GM23338 (cell line): ENCODE data around the gene CD244. TPM values are rescaled to one million over a fixed set of nuclear protein-coding genes. Genes with fewer than 3 reads are reported as not detected.

Source experiments
- ATAC-seq: fragments of 200-7000 bp; cut with Tn5 transposase; 3 replicates; pipeline ENCODE4 v1.9.1; 2020
- DNase-seq: peaks from one replicate; pipeline ENCODE4 v3.0.0-alpha.2; 2015; ENCODE audit warnings: low spot score
- H2AFZ ChIP-seq: fragments of 200-600 bp; sonication (generic); 2 replicates; pipeline ENCODE4 v1.8.0; 2016; ENCODE audit warnings: antibody characterized with exemption, mild to moderate bottlenecking, moderate library complexity
- H3F3A ChIP-seq: fragments of 200-600 bp; sonication (generic); replicated peaks from 2 replicates; pipeline ENCODE4 v1.8.0; 2017; ENCODE audit warnings: antibody characterized with exemption, mixed run types, low read depth
- H3K27ac ChIP-seq: fragments of 200-600 bp; sonication (generic); 2 replicates; pipeline ENCODE4 v1.6.1; 2016; ENCODE audit warnings: low read depth
- H3K27me3 ChIP-seq: fragments of 200-600 bp; sonication (generic); 2 replicates; pipeline ENCODE4 v1.8.0; 2016; ENCODE audit warnings: mild to moderate bottlenecking, mixed run types, moderate library complexity; ENCODE audit not compliant: insufficient read depth
- H3K36me3 ChIP-seq: fragments of 200-600 bp; sonication (generic); 2 replicates; pipeline ENCODE4 v1.8.0; 2016; ENCODE audit warnings: mild to moderate bottlenecking; ENCODE audit not compliant: insufficient read depth
- H3K4me1 ChIP-seq: fragments of 200-600 bp; sonication (generic); 2 replicates; pipeline ENCODE4 v1.8.0; 2016; ENCODE audit warnings: mild to moderate bottlenecking, moderate library complexity; ENCODE audit not compliant: insufficient read depth
- H3K4me2 ChIP-seq: fragments of 200-600 bp; sonication (generic); 2 replicates; pipeline ENCODE4 v1.7.1; 2017; ENCODE audit warnings: mixed run types
- H3K4me3 ChIP-seq: fragments of 200-600 bp; sonication (generic); 2 replicates; pipeline ENCODE4 v1.6.1; 2016; ENCODE audit warnings: mixed run types
- H3K79me2 ChIP-seq: fragments of 200-600 bp; sonication (generic); replicated peaks from 2 replicates; pipeline ENCODE4 v1.8.0; 2017; ENCODE audit warnings: mild to moderate bottlenecking; ENCODE audit not compliant: insufficient read depth
- H3K9me2 ChIP-seq: fragments of 200-600 bp; sonication (generic); 2 replicates; pipeline ENCODE4 v1.8.0; 2017; ENCODE audit not compliant: insufficient read depth
- H4K20me1 ChIP-seq: fragments of 200-600 bp; sonication (generic); replicated peaks from 2 replicates; pipeline ENCODE4 v1.8.0; 2017; ENCODE audit warnings: mild to moderate bottlenecking; ENCODE audit not compliant: insufficient read depth
- H3K27ac Mint-ChIP-seq: 2 replicates; pipeline ENCODE4 v1.8.0; 2020; ENCODE audit warnings: inconsistent platforms, mild to moderate bottlenecking, moderate library complexity, mixed read lengths
- H3K27me3 Mint-ChIP-seq: 3 replicates; pipeline ENCODE4 v1.8.0; 2022; ENCODE audit warnings: low read depth, mild to moderate bottlenecking, moderate library complexity, mixed read lengths, inconsistent platforms; ENCODE audit not compliant: insufficient read depth, poor library complexity
- H3K36me3 Mint-ChIP-seq: 3 replicates; pipeline ENCODE4 v1.8.0; 2021; ENCODE audit warnings: low read depth, mild to moderate bottlenecking, inconsistent platforms, moderate library complexity, mixed read lengths
- H3K4me1 Mint-ChIP-seq: 3 replicates; pipeline ENCODE4 v1.8.0; 2020; ENCODE audit warnings: mild to moderate bottlenecking, inconsistent platforms, mixed read lengths
- H3K4me3 Mint-ChIP-seq: 3 replicates; pipeline ENCODE4 v1.8.0; 2021; ENCODE audit warnings: moderate library complexity, mild to moderate bottlenecking, inconsistent platforms, mixed read lengths
- H3K9me3 Mint-ChIP-seq: 3 replicates; pipeline ENCODE4 v1.8.0; 2020; ENCODE audit warnings: moderate library complexity, mild to moderate bottlenecking, inconsistent platforms, mixed read lengths
- CREB1 ChIP-seq: fragments of 250-450 bp; sonication (Bioruptor Pico); IDR thresholded peaks from 2 replicates; pipeline ENCODE4 v1.5.0; 2020; ENCODE audit warnings: low read depth, mild to moderate bottlenecking, moderate library complexity
- CTCF ChIP-seq, 2 experiments: fragments of 200-600 bp in 1 of 2; sonication (generic) in 1 of 2; conservative IDR thresholded peaks; 2 replicates each; pipeline versions ENCODE4 v1.5.1 to v1.6.1; 2016 to 2017; ENCODE audit warnings: antibody characterized with exemption in 2 of 2, low read depth in 2 of 2, mild to moderate bottlenecking in 2 of 2, moderate library complexity in 1 of 2
- ETS1 ChIP-seq: IDR thresholded peaks from 2 replicates; pipeline ENCODE4 v1.6.1; 2016; ENCODE audit warnings: antibody characterized with exemption
- EZH2 ChIP-seq: fragments of 200-600 bp; sonication (generic); IDR thresholded peaks from one replicate; pipeline ENCODE4 v1.8.0; 2017; ENCODE audit warnings: antibody characterized with exemption, mild to moderate bottlenecking, low read depth; ENCODE audit not compliant: unreplicated experiment
- EZH2phosphoT487 ChIP-seq: fragments of 200-600 bp; sonication (generic); IDR thresholded peaks from one replicate; pipeline ENCODE4 v1.8.1; 2018; ENCODE audit warnings: antibody characterized with exemption; ENCODE audit not compliant: unreplicated experiment
- JUNB ChIP-seq: IDR thresholded peaks from one replicate; pipeline ENCODE4 v1.6.1; 2016; ENCODE audit warnings: antibody characterized with exemption; ENCODE audit not compliant: unreplicated experiment
- NANOG ChIP-seq: IDR thresholded peaks from 2 replicates; pipeline ENCODE4 v1.6.1; 2016; ENCODE audit warnings: antibody characterized with exemption, borderline replicate concordance
- POLR2AphosphoS5 ChIP-seq: IDR thresholded peaks from 2 replicates; pipeline ENCODE4 v1.6.1; 2016; ENCODE audit warnings: antibody characterized with exemption, low read depth
- REST ChIP-seq: IDR thresholded peaks from one replicate; pipeline ENCODE4 v1.6.1; 2018; ENCODE audit warnings: antibody characterized with exemption; ENCODE audit not compliant: unreplicated experiment
- STAT1 ChIP-seq: IDR thresholded peaks from one replicate; pipeline ENCODE4 v1.6.1; 2016; ENCODE audit warnings: antibody characterized with exemption; ENCODE audit not compliant: unreplicated experiment
- ZNF114 ChIP-seq: fragments of 250-450 bp; sonication (Bioruptor Pico); IDR thresholded peaks from 2 replicates; pipeline ENCODE4 v1.5.0; 2020; ENCODE audit warnings: mild to moderate bottlenecking, moderate library complexity
- ZNF331 ChIP-seq: fragments of 250-450 bp; sonication (Bioruptor Pico); IDR thresholded peaks from 2 replicates; pipeline ENCODE4 v1.5.0; 2020; ENCODE audit warnings: low read depth, mild to moderate bottlenecking, moderate library complexity
- ZNF462 ChIP-seq: fragments of 250-450 bp; sonication (Bioruptor Pico); IDR thresholded peaks from 2 replicates; pipeline ENCODE4 v1.5.0; 2020; ENCODE audit warnings: mild to moderate bottlenecking, moderate library complexity
- polyA plus RNA-seq: library from polyadenylated mRNA; unstranded; fragments of >200 nt; fragmentation: Nextera tagmentation; extraction: Ambion mirVana; gene quantifications from 2 replicates; pipeline ENCODE4 v1.2.1, GENCODE V29; 2016
- total RNA-seq: library from RNA; depleted of rRNA; stranded (reverse); fragments of >200 nt; shearing (Covaris generic); gene quantifications from 2 replicates; pipeline ENCODE4 v1.2.3, GENCODE V29; 2014

The CD244 gene
- total and polyA plus RNA-seq, 2 experiments from 2014 or later = not detected

- TF ChIP-seq ETS1 (no peak), REST (no peak), NANOG (no peak), CTCF (conservative IDR thresholded peaks at IDR 0.05; ENCODE audit: low read depth in 2 of 2) (no peak), JUNB (no peak), EZH2 (no peak), ZNF331 (CRISPR knock-in tag) (no peak), POLR2AphosphoS5 (no peak), ZNF114 (CRISPR knock-in tag) (no peak), STAT1 (no peak), CREB1 (CRISPR knock-in tag) (no peak), EZH2phosphoT487 (no peak), ZNF462 (no peak)
Measured at GRCh38 chr1:160819186-160819585, 43.5 kb downstream of the CD244 start.

More at GRCh38 chr1:160819186-160819585, 43.5 kb downstream of the CD244 start:
- Histone ChIP-seq H3K9me2 (peaks cover under 1% of the 10 kb centered on the region; the same call in 1 of the 2 replicates), H3K4me2 (no peak overlapping the region), H2AFZ (peak overlapping the region; percentile 95), H3K27ac (no peak overlapping the region), H4K20me1 (no peaks in the 10 kb centered on the region), H3K4me1 (peaks cover 7% of the 10 kb centered on the region; the same call in 1 of the 2 replicates), H3F3A (no peaks in the 10 kb centered on the region), H3K36me3 (no peaks in the 10 kb centered on the region), H3K79me2 (no peaks in the 10 kb centered on the region), H3K4me3 (no peak overlapping the region), H3K27me3 (no peaks in the 10 kb centered on the region)
- ATAC-seq (no peak), DNase-seq (no peak)
- H3K9me3 Mint-ChIP-seq = no peaks in the 10 kb centered on the region
- H3K36me3 Mint-ChIP-seq = no peaks in the 10 kb centered on the region
- H3K27ac Mint-ChIP-seq = no peak overlapping the region
- H3K4me3 Mint-ChIP-seq = no peak overlapping the region
- H3K4me1 Mint-ChIP-seq = peaks cover 10% of the 10 kb centered on the region
- peaks cover 5% of the 10 kb centered on the region for H3K27me3 Mint-ChIP-seq
